ENCODE measurements around the gene SF1.

SF1 gene

GRCh38 chr11:64804346-64805210 lies 26.2 kb upstream of the SF1 start:
- TF ChIP-seq, protein P1, sequence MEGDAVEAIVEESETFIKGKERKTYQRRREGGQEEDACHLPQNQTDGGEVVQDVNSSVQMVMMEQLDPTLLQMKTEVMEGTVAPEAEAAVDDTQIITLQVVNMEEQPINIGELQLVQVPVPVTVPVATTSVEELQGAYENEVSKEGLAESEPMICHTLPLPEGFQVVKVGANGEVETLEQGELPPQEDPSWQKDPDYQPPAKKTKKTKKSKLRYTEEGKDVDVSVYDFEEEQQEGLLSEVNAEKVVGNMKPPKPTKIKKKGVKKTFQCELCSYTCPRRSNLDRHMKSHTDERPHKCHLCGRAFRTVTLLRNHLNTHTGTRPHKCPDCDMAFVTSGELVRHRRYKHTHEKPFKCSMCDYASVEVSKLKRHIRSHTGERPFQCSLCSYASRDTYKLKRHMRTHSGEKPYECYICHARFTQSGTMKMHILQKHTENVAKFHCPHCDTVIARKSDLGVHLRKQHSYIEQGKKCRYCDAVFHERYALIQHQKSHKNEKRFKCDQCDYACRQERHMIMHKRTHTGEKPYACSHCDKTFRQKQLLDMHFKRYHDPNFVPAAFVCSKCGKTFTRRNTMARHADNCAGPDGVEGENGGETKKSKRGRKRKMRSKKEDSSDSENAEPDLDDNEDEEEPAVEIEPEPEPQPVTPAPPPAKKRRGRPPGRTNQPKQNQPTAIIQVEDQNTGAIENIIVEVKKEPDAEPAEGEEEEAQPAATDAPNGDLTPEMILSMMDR (conservative IDR thresholded peaks at IDR 0.05; ENCODE audit: low read depth, low read length), result no peak
- H3K4me3 ChIP-seq (ENCODE audit: low read length), result no peak overlapping the region
- no peak for DNase-seq (ENCODE audit: low read depth)

DNA sequence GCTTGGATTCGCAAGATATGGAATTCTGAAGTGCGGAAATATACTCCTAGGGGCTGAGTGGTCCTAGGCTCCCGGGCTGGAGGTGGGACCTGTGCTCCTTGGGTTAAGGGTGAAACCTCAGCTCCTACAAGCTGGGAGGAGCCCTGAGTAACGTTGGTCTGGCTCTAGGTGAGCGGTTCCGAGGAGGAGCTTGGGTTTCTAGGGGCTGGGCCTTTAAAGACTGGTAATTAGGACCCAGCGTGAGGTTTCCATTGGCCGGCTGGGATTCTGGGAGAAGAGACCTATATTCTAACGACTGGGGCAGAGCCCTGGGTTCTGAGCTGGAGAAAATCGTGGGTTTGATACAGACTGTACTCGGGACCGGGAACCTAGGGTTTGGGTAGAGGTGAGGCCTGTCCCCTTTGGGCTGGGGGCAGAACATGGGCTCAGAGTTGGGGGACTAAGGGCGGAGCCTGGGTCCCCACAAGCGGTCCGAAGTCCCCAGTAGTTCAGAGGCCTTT lies 25.6 kb upstream of the SF1 start:
- peak overlapping the region; percentile 81 for H3K4me3 ChIP-seq (ENCODE audit: low read length)

GRCh38 chr11:64803158-64803845 lies 25.0 kb upstream of the SF1 start, which contains the start of gene MAP4K2:
TSS of gene MAP4K2 (minus strand) at chr11:64803214. CDS start at chr11:64803149, 65 bp downstream.
- no peak for DNase-seq (ENCODE audit: low read depth)
- peak within 1 kb of the TSS; percentile 81 for H3K4me3 ChIP-seq (ENCODE audit: low read length)
- TF ChIP-seq, protein P1 (conservative IDR thresholded peaks at IDR 0.05; ENCODE audit: low read depth, low read length), result no peak

More for the DNA sequence above, 25.6 kb upstream of the SF1 start:
- TF ChIP-seq, protein P1 (conservative IDR thresholded peaks at IDR 0.05; ENCODE audit: low read depth, low read length), result no peak
- DNase-seq (ENCODE audit: low read depth), result no peak

GRCh38 chr11:64802370-64803157 lies 24.2 kb upstream of the SF1 start:
- H3K4me3 ChIP-seq (ENCODE audit: low read length), result peak overlapping the region; percentile 54
- TF ChIP-seq, protein P1 (conservative IDR thresholded peaks at IDR 0.05; ENCODE audit: low read depth, low read length), result no peak
- no peak for DNase-seq (ENCODE audit: low read depth)

DNA sequence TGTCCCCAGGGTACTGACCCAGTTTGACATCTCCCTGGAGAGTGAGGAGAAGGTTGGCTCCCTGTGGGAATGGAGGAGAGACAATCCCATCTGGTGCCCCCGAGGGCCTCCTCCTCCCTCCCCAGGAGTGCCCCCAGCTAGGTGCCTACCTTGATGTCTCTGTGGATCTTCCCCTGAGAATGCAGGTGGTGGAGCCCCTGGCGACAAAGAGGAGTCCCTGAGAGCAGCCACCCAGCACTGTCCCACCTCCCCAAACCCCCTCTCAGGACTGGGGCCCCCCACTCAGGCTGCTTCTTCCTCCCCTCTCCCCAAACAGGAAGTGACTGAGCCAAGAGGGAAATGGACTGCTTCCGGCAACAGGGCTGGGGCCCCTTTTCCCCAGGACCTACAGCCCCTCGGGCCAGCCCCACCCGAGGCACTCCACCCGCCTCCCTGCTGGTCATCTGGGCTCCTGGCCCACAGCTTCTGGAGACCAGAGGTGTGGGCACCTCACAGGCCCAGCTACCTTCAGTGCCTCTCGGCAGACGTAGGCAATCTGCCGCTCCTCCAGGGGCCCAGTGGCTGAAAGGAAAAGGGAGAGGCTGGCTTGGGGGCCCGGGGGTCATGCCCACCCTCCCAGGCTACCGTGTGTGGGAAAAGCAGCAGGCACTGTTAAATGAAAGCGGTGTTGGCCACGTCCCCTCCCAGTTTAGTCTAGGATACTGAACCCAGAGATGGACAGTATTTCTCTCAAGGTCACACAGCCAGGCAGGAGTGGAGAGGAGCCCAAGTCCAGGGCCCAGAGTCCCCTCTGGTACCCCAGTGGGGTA lies 23.4 kb upstream of the SF1 start:
- TF ChIP-seq, protein P1 (conservative IDR thresholded peaks at IDR 0.05; ENCODE audit: low read depth, low read length), result no peak
- H3K4me3 ChIP-seq (ENCODE audit: low read length), result no peak overlapping the region
- DNase-seq (ENCODE audit: low read depth), result no peak

GRCh38 chr11:64801158-64801464 lies 22.8 kb upstream of the SF1 start:
- no peak overlapping the region for H3K4me3 ChIP-seq (ENCODE audit: low read length)

More at GRCh38 chr11:64801158-64801464, 22.8 kb upstream of the SF1 start:
- TF ChIP-seq, protein P1 (conservative IDR thresholded peaks at IDR 0.05; ENCODE audit: low read depth, low read length), result no peak
- DNase-seq (ENCODE audit: low read depth), result no peak
